Panc1 (cell line): Measurements from ENCODE around the gene MCM3AP. TPM values are rescaled to one million over a fixed set of nuclear protein-coding genes. Genes with fewer than 3 reads are reported as not detected.

ENCODE experiments used
- ATAC-seq: fragments of 200-7000 bp; cut with Tn5 transposase; 2 replicates; pipeline ENCODE4 v1.9.1; 2020; ENCODE audit warnings: mild to moderate bottlenecking, moderate library complexity
- BruUV-seq: library from RNA; stranded (reverse); fragments of 400-500 nt; replicated peaks from 2 replicates; lab custom pipeline; 2021; lab: Mats Ljungman, UMichigan
- CTCF ChIA-PET: fragments of 300-600 bp; sonication (Branson Sonifier 250); formaldehyde crosslinking; loops from one replicate; lab custom pipeline; 2022; ENCODE audit warnings: antibody characterized with exemption; lab: Charles Lee
- POLR2A ChIA-PET: fragments of 300-600 bp; sonication (Branson Sonifier 250); formaldehyde crosslinking; loops from one replicate; lab custom pipeline; 2022; ENCODE audit warnings: antibody characterized with exemption; lab: Charles Lee
- DNase-seq: peaks from one replicate; pipeline ENCODE4 v3.0.0-alpha.2; 2010; ENCODE audit warnings: low read depth, low spot score
- H3K27ac ChIP-seq: 2 replicates; pipeline ENCODE4 v1.5.1; 2011; ENCODE audit warnings: mild to moderate bottlenecking, low read length, inconsistent platforms
- H3K27me3 ChIP-seq: fragments of 200-500 bp; sonication (Bioruptor generic); 2 replicates; pipeline ENCODE4 v1.6.0; 2014; ENCODE audit warnings: low read length, inconsistent platforms; ENCODE audit not compliant: control insufficient read depth, insufficient read depth
- H3K36me3 ChIP-seq: fragments of 200-500 bp; sonication (Bioruptor generic); 2 replicates; pipeline ENCODE4 v1.5.1; 2014; ENCODE audit warnings: inconsistent platforms, mild to moderate bottlenecking, low read length, moderate library complexity; ENCODE audit not compliant: control insufficient read depth, insufficient read depth
- H3K4me1 ChIP-seq: 2 replicates; pipeline ENCODE4 v1.5.1; 2011; ENCODE audit warnings: inconsistent platforms, mild to moderate bottlenecking, low read length, moderate library complexity; ENCODE audit not compliant: control insufficient read depth, insufficient read depth
- H3K4me3 ChIP-seq, 2 experiments: 2 replicates each; pipeline ENCODE4 v1.5.1; 2011 to 2012; ENCODE audit warnings: low read depth in 2 of 2, low read length in 2 of 2, mild to moderate bottlenecking in 2 of 2, inconsistent platforms in 1 of 2, moderate library complexity in 1 of 2
- H3K9me3 ChIP-seq: fragments of 200-500 bp; sonication (Bioruptor generic); 2 replicates; pipeline ENCODE4 v1.5.1; 2014; ENCODE audit warnings: low read depth, mild to moderate bottlenecking, inconsistent platforms, low read length, moderate library complexity; ENCODE audit not compliant: control insufficient read depth, insufficient read depth
- CTCF ChIP-seq: fragments of 450-650 bp; IDR thresholded peaks from 2 replicates; pipeline ENCODE4 v1.5.1; 2017; ENCODE audit warnings: mild to moderate bottlenecking
- POLR2AphosphoS5 ChIP-seq: IDR thresholded peaks from 2 replicates; pipeline ENCODE4 v1.6.1; 2012; ENCODE audit warnings: mild to moderate bottlenecking, low read depth, low read length, moderate library complexity
- SIN3A ChIP-seq: IDR thresholded peaks from 2 replicates; pipeline ENCODE4 v1.6.1; 2012; ENCODE audit warnings: low read depth, mild to moderate bottlenecking, low read length, moderate library complexity, borderline replicate concordance; ENCODE audit not compliant: insufficient read depth
- TCF7L2 ChIP-seq: IDR thresholded peaks from 2 replicates; pipeline ENCODE4 v1.6.1; 2011; ENCODE audit warnings: mild to moderate bottlenecking, low read depth, low read length, inconsistent platforms
- in situ Hi-C: cut with HindIII; loops from 2 replicates; pipeline ENCODE4 v1.10.0; 2016; ENCODE audit warnings: low sequenced_read_pairs, low pct_unique_long_range_greater_than_20kb
- intact Hi-C: fragments of 100-400 bp; cut with micrococcal nuclease; formaldehyde crosslinking; loops from one replicate; pipeline ENCODE4 v1.10.0; 2022; ENCODE audit not compliant: unreplicated experiment
- total RNA-seq: library from RNA; stranded (reverse); gene quantifications from one replicate; pipeline ENCODE4 v1.2.1, GENCODE V29; 2021; ENCODE audit not compliant: unreplicated experiment
- TF ChIP-seq, protein P1 (sequence below), 2 experiments: IDR thresholded peaks; 2 replicates each; pipeline ENCODE4 v1.6.1; 2011 to 2012; ENCODE audit warnings: low read depth in 2 of 2, control low read depth in 1 of 2, low read length in 1 of 2, mild to moderate bottlenecking in 1 of 2, moderate library complexity in 1 of 2; ENCODE audit not compliant: insufficient read depth in 1 of 2

MCM3AP gene
- total RNA-seq, 1 experiment from 2014 or later = 95.0 TPM

DNA sequence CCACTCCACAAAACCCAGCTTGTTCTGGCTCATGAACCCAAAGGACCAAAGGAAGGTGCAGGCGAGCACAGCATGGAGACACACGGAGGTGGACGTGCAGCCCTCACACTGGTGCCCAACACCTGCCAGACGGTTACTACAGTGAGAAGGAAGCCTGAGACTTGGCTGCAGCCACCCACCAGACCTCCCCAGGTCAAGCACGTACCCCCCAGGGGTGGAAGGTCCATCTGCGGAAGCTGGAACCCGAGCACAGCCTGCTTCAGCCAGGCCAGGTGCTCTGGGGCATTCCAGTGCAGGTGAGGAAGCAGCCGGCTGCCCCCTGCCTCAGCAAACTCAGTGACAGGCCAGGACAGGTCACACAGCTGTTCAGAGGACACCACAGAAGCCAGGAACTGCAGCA lies 40.8 kb downstream of the MCM3AP start:
- POLR2A ChIA-PET = no interaction called here
- no peak for ATAC-seq
- Histone ChIP-seq H3K4me1 (no peaks in the 10 kb centered on the region), H3K27me3 (no peaks in the 10 kb centered on the region), H3K9me3 (no peaks in the 10 kb centered on the region), H3K36me3 (peaks cover 3% of the 10 kb centered on the region), H3K4me3 (no peak overlapping the region), H3K27ac (no peak overlapping the region)
- intact Hi-C loops (no loop called here), in situ Hi-C loops (no loop called here)
- no peak for TF ChIP-seq SIN3A
- TF ChIP-seq TCF7L2 = no peak
- TF ChIP-seq, protein P1, sequence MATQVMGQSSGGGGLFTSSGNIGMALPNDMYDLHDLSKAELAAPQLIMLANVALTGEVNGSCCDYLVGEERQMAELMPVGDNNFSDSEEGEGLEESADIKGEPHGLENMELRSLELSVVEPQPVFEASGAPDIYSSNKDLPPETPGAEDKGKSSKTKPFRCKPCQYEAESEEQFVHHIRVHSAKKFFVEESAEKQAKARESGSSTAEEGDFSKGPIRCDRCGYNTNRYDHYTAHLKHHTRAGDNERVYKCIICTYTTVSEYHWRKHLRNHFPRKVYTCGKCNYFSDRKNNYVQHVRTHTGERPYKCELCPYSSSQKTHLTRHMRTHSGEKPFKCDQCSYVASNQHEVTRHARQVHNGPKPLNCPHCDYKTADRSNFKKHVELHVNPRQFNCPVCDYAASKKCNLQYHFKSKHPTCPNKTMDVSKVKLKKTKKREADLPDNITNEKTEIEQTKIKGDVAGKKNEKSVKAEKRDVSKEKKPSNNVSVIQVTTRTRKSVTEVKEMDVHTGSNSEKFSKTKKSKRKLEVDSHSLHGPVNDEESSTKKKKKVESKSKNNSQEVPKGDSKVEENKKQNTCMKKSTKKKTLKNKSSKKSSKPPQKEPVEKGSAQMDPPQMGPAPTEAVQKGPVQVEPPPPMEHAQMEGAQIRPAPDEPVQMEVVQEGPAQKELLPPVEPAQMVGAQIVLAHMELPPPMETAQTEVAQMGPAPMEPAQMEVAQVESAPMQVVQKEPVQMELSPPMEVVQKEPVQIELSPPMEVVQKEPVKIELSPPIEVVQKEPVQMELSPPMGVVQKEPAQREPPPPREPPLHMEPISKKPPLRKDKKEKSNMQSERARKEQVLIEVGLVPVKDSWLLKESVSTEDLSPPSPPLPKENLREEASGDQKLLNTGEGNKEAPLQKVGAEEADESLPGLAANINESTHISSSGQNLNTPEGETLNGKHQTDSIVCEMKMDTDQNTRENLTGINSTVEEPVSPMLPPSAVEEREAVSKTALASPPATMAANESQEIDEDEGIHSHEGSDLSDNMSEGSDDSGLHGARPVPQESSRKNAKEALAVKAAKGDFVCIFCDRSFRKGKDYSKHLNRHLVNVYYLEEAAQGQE (IDR thresholded peaks at IDR 0.05; ENCODE audit: insufficient read depth in 1 of 2, low read depth in 2 of 2, low read length in 1 of 2) = no peak
- no peak for TF ChIP-seq CTCF
- TF ChIP-seq POLR2AphosphoS5 = no peak
- BruUV-seq = no TSS peak
- CTCF ChIA-PET = no interaction called here
- no peak for DNase-seq

- Histone ChIP-seq H3K27me3 (no peaks in the 10 kb centered on the region), H3K27ac (no peak overlapping the region), H3K4me3 (no peak overlapping the region), H3K4me1 (no peaks in the 10 kb centered on the region), H3K9me3 (no peaks in the 10 kb centered on the region), H3K36me3 (peaks cover 3% of the 10 kb centered on the region)
- TF ChIP-seq, protein P1 (IDR thresholded peaks at IDR 0.05; ENCODE audit: insufficient read depth in 1 of 2, low read depth in 2 of 2, low read length in 1 of 2) = no peak
- no peak for TF ChIP-seq TCF7L2
- no peak for TF ChIP-seq CTCF
- no peak for TF ChIP-seq SIN3A
- no peak for TF ChIP-seq POLR2AphosphoS5
- ATAC-seq (no peak), DNase-seq (no peak)
- in situ Hi-C loops (no loop called here), intact Hi-C loops (no loop called here)
- POLR2A ChIA-PET = no interaction called here
- CTCF ChIA-PET = no interaction called here
- no TSS peak for BruUV-seq
Measured at GRCh38 chr21:46243960-46244361, 41.5 kb downstream of the MCM3AP start.
